NCI-H524 (cell line): ENCODE measurements around the gene RHOG.

Experiments used
- DNase-seq, 2 experiments: peaks; one replicate each; lab custom pipeline; 2025; lab: John Stamatoyannopoulos, UW

The RHOG gene

GRCh38 chr11:3859373-3859881, 18.7 kb upstream of the RHOG start:
- DNase-seq, result no peak

DNA sequence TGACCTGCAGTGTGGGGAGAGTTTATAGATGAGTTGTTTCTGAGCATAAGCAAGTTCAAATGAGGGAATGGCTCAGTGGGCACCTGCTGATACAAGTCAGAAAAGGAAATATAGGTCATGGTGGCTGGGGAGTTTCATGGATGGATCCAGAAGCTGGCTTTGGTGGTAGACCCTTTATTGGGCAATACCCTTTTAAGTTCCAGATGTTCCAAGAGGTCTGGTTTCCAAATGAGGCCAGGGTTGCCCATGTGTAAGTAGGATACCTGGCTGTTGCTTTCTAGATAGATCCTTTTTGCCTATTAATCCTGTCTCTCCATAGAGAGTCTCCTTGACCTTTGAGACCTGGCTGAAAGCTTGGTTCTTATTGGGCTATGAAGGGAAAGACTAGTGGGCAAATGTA, 16.9 kb upstream of the RHOG start:
- no peak for DNase-seq

DNA sequence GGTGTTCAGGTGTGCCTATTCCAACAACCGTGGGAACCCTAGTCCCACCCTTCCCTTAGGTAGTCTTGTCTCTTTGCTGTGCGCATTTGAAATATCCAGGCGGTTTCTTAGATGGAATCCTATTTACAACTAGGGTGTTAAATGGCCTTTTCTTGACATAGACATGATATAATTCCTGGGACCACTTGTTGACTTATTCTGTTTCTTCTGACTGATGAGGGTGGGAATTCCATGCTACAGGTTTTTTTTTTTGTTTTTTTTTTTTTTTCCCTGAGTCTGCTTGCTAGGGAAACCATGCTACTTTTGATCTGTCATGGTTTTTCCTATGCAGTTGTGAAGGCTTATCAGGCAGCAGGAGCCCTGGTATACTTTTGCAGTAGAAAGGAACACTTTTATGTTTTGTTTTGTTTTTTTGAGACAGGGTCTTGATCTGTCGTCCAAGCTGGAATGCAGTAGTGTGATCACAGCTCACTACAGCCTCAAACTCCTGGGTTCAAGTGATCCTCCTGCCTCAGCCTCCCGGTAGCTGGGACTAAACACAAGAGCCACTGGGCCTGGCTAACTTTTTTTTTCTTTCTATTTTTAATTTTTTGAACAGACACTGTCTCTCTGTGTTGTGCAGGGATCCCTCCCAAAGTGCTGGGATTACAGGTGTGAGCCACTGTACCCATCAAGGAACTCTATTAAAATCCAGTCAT, 16.2 kb upstream of the RHOG start:
- DNase-seq, result no peak

DNA sequence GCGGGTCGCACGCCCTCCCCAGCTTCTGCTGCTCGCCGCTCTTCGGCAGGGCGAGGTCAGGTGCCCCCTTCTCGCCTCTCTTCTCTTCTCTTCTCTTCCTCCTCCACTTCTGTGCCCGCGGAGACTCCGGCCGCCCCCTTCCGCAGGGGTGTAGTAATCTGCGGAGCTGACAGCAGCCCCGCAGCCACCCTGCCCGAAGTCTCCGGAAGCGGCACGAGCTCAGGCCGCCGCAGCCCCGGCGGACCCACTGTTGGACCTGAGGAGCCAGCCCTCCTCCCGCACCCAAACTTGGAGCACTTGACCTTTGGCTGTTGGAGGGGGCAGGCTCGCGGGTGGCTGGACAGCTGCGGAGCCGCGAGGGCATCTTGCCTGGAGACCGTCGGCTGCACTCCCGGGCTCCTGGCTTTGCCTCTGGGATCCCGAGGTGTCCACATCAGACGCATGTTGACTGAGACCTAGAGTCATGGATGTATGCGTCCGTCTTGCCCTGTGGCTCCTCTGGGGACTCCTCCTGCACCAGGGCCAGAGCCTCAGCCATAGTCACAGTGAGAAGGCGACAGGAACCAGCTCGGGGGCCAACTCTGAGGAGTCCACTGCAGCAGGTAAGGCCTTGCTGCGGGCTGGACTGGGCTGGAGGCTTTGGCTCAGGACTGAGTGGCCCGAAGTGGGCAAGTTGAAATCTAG, 15.2 kb upstream of the RHOG start:
- DNase-seq, result peak in 1 of 2 experiments; percentile 30

DNA sequence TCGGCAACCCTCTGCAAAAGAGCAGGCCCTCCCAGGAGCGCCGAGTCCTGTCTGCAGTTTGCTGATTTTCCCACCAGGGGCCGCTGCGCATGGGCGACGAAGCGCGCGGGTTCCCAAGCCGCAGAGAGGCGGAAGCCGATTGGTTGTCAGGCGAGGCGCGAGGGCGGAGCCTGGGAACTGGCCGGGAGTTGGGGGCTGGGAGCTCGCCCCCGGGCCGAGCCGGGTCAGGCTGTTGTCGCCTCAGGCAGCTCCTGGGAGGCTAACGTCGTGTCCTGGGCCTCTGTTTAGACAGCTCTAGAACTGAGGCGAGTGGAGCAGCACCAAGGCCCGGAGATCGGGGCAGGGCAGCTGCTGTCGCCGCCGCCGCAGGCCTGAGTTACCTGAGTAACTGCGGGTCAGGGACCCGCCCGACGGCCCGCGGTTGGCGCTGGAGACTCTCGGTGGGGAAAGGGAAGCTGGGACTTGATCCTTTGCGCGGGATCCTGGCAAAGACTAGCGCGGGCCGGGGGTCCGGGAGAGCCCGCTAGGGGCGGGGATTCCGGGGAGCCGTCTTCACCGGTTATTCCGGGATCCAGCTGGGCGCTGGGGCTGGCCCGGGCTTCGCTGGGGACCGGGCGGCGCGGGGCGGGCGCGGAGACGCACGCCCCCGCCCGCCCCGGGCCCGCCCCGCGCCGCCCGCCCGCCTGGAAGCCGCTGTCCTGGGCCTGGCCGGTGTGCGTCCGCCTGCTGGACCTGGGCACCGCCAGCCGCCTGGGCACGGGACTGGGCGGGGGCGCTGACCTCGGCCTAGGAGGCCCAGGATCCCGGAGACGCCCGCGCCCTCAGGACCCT, 14.4 kb upstream of the RHOG start, which contains the start of gene STIM1:
STIM1 (plus strand) TSS at position 688 of the 831 bp plus-strand sequence. CDS start 607 bp downstream, outside the sequence.
- peak; percentile 67 to 90 for DNase-seq

DNA sequence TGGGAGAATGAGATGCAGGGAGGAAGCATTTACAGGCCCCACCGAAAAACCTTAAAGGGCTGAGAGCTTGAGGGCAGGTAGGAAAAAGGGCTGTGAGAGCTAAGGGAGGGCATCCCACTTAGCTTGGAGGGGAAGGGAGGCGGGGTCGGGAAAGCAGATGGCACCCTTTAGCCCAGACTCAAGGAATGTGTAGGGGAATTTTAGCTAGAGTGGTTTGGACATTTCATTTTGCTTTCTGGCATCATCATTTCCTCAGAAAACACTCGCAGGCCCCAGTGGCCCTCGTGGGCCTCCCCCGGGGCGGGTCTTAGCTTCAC, 13.9 kb upstream of the RHOG start:
- no peak for DNase-seq

GRCh38 chr11:3853899-3854659, 13.3 kb upstream of the RHOG start:
- DNase-seq, result no peak

DNA sequence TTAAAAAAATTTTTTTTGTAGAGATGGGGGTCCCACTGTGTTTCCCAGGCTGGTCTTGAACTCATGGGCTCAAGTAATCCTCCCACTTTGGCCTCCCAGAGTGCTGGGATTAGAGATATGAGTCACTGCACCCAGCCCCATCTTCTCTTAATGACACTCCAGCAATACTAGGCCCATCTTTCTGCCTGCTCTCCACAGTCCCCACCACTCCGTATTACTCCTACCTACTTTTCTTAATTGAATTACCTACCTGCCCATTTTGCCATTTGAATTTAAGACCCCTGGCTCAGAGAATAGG, 12.7 kb upstream of the RHOG start:
- DNase-seq, result no peak

GRCh38 chr11:3849297-3849874, 8.6 kb upstream of the RHOG start:
- peak in 1 of 2 experiments; percentile 37 for DNase-seq

- no peak for DNase-seq
Measured at GRCh38 chr11:3845670-3846069, 4.9 kb upstream of the RHOG start.

DNA sequence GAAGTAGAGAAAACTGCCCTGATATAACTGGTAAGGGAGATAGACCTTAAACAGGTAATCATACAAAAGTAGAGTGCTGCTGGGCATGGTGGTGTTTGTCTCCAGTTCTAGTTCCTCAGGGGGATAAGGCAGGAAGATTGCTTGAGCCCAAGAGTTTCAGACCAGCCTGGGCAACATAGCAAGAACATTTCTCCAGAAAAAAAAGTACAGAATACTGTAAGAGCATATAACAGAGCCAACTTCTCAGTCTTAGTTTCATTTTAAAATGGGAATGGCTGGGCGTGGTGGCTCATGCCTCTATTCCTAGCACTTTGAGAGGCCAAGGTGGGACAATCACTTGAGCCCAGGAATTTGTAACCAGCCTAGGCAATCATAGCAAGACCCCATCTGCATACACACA, 4.5 kb upstream of the RHOG start:
- no peak for DNase-seq

GRCh38 chr11:3843326-3843725, 2.6 kb upstream of the RHOG start:
- DNase-seq, result no peak

DNA sequence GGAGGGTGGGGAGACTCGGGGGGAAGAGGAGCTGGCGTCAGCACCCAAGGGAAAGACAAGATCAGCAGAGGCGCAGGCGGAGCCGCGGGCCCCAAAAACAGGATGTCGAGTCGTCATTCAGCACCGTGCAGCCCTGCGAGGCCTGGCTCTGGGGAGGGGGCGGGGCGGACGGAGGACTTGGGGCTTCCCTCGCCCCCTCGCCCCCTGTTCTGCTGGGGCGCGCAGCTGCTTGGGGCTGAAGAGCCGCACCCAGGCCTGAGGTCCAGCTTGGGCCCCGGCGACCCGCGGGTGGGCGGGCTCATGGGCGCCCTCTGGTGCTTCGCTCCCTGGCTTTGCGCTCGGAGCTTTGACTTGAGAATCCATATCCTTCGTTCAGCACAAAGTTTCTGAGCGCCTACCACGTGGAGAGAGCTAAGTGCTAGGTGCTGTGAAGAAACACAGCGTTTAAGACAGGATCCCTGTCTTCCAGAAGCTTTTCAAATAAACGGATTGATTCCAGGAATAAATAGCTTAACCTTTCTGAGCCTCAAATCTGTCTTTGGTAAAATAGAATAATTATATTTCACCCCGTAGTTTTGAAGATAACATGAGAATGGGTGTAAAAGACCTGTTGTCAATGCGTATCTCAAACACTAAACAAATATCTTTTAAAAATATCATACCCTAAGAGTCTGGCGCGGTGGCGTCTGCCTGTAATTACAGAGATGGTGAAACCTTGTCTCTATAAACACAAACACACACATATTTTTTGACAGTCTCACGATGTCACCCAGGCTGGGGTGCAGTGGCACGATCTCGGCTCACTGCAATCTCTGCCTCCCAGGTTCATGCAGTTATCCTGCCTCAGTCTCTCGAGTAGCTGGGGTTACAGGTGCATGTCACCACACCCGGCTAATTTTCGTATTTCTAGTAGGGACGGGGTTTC, 929 bp upstream of the RHOG start:
- DNase-seq, result peak; percentile 27 to 82

DNA sequence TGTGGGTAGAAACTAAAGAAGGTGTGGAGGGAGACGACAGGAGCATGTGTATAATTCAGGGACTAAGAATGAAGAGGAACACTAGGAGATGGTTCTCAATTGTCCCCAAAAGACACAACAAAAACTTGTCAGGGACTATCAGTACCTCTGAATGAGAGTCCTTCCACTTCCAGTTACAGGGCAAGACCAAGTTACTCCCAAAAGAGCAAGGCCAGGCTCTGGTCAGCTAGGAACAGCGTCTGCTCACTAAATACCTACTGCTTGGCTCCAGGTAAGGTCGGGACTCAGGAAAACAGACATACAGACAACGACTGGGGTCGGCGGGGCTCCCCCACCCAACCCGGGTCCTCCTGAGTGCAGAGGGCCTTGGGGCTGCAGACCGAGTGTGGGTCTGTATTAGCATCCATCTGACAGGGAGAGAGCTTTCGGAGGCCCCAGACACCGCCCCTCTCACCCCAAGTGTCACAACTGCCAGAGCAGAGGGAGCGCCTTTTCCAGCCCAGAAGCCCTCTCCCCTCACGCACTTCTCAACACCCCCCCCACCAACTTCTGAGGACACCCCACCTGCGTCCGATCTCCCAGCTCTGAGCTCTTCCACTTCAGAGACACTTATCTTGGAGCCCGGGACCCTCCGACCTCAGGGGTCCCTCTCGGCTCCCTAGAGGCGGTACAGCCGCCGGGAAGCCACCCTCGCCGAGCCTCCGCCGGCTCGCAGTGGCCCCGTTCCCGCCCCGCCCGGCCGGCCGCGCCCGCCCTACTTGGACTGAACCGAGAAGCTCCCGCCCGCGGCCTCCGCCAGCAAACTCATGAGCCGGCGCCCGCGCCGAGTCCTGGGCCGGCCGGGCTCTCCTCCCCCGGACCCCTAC, 522 bp downstream of the RHOG start:
- peak in 1 of 2 experiments; percentile 30 for DNase-seq

- DNase-seq, result no peak
Measured at GRCh38 chr11:3838504-3838903, 2.3 kb downstream of the RHOG start.

- DNase-seq, result no peak
Measured at GRCh38 chr11:3837793-3838192, 3.0 kb downstream of the RHOG start.

DNA sequence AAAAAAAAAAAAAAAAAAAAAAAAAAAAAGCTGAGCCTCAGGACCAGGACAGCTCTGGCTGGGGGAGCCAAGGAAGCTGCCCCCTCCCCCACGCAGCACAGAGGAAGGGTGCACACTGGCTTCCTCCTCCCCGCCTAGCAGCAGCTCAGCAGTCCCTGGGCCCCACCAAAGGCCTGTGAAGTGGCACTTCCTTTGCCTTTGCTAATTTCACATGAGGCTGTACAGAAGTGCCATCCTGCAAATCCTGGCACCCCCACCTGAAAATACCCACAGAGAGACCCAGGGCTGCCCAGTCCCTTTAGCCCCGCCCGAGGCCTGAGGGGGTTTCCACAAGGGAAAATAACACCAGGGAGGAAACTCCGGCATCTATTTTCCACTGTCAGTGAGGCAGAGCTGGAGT, 3.9 kb downstream of the RHOG start:
- DNase-seq, result no peak

DNA sequence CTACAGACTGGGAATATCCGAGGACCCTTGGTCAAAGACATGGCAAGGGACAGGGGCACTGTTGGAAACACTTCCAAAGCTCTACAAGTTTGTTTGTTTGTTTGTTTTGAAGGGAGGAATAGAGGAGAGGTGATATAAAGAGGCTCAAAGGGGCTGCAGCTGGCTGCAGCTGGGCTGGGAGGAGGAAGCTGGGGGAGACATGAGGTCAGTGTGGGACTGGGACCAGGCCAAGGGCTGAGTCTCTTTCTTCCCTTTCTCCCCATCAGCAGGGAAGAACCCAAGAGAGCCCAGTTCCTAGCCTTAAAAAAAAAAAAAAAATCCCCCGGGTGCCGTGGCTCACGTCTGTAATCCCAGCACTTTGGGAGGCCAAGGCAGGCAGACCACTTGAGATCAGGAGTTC, 5.0 kb downstream of the RHOG start:
- no peak for DNase-seq

GRCh38 chr11:3834664-3835461, 5.9 kb downstream of the RHOG start:
- no peak for DNase-seq
